Mucosa of descending colon (tissue), 3 donors: ENCODE results near the gene LRRK1. TPM values are rescaled to one million over a fixed set of nuclear protein-coding genes. Genes with fewer than 3 reads are reported as not detected.

Experiments used
- ATAC-seq: fragments of 200-7000 bp; cut with Tn5 transposase; one replicate; pipeline ENCODE4 v1.9.1; 2020; ENCODE audit warnings: mild to moderate bottlenecking, moderate library complexity
- DNase-seq, 3 donors: peaks; one replicate each; pipeline ENCODE4 v3.0.0-alpha.2; 2020
- H3K36me3 ChIP-seq: fragments of 200-600 bp; one replicate; pipeline ENCODE4 v1.8.0; 2021; ENCODE audit warnings: low read depth, mild to moderate bottlenecking
- H3K4me1 ChIP-seq: fragments of 200-600 bp; one replicate; pipeline ENCODE4 v1.8.0; 2021; ENCODE audit warnings: low read depth, mild to moderate bottlenecking
- H3K4me3 ChIP-seq: fragments of 200-600 bp; one replicate; pipeline ENCODE4 v1.8.0; 2021; ENCODE audit warnings: mild to moderate bottlenecking
- H3K9me3 ChIP-seq: fragments of 200-600 bp; one replicate; pipeline ENCODE4 v1.8.0; 2021; ENCODE audit warnings: mild to moderate bottlenecking
- intact Hi-C, 2 donors: fragments of 100-400 bp; cut with DNase I in 1 of 2; cut with micrococcal nuclease in 1 of 2; formaldehyde crosslinking; loops; one replicate each; pipeline versions ENCODE4 v1.11.0 to v1.11.1; 2022; cut with DNase I, micrococcal nuclease
- total RNA-seq, 3 donors: library from RNA; stranded (reverse); fragmentation: NEBNext Ultra II Directional in 2 of 3; extraction: Animal tissue kit (Norgen Biotek cat#: 25700) in 2 of 3; gene quantifications; one replicate each; pipeline versions ENCODE4 v1.2.1 to v1.2.4, GENCODE V29; 2021 to 2023
- TF ChIP-seq, protein P1 (sequence below): fragments of 200-600 bp; IDR thresholded peaks from one replicate; pipeline ENCODE4 v1.8.0; 2022; ENCODE audit warnings: antibody characterized with exemption, mild to moderate bottlenecking
- donor health status: DM: no; HTN: no; CAD: no; lungs with moderate emphysema.
- donor health status: DM: no; HTN: no; CAD: no.
- donor health status: DM: no; HTN: yes; CAD: no.

Gene LRRK1
- total RNA-seq, 3 donors from 2014 or later = 43.7 to 60.1 (median 50.6) TPM

GRCh38 chr15:101048176-101048575, 129.0 kb downstream of the LRRK1 start:
- TF ChIP-seq, protein P1, sequence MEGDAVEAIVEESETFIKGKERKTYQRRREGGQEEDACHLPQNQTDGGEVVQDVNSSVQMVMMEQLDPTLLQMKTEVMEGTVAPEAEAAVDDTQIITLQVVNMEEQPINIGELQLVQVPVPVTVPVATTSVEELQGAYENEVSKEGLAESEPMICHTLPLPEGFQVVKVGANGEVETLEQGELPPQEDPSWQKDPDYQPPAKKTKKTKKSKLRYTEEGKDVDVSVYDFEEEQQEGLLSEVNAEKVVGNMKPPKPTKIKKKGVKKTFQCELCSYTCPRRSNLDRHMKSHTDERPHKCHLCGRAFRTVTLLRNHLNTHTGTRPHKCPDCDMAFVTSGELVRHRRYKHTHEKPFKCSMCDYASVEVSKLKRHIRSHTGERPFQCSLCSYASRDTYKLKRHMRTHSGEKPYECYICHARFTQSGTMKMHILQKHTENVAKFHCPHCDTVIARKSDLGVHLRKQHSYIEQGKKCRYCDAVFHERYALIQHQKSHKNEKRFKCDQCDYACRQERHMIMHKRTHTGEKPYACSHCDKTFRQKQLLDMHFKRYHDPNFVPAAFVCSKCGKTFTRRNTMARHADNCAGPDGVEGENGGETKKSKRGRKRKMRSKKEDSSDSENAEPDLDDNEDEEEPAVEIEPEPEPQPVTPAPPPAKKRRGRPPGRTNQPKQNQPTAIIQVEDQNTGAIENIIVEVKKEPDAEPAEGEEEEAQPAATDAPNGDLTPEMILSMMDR = no peak
- intact Hi-C loops = no loop called here
- Histone ChIP-seq H3K36me3 (no peaks in the 10 kb centered on the region), H3K4me3 (no peak overlapping the region), H3K9me3 (no peaks in the 10 kb centered on the region), H3K4me1 (no peaks in the 10 kb centered on the region)
- no peak for ATAC-seq
- no peak for DNase-seq

DNA sequence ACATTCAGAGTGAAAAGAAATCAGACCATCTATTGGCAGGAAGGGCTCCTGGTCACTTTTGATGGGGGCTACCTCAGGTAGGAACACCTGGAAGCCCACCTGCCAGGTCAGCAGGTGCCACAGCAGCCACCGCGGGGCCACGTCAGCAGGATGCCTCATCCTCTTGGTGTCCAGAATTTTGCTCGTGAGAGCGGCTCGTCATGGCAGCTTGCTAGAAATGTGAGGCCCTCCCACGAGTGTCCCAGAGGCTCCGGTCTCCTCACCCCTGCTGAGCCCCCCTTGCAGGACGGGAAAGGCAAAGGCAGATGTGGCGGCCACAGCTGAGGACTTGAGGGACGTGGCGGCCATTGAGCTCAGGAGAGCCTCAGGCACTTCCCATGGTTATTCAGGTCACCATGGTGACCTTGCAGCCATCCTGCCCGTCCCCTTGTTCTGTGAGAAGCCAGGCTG, 129.4 kb downstream of the LRRK1 start:
- H3K9me3 ChIP-seq = no peaks in the 10 kb centered on the region
- H3K4me1 ChIP-seq = no peaks in the 10 kb centered on the region
- H3K36me3 ChIP-seq = no peaks in the 10 kb centered on the region
- ATAC-seq (no peak), DNase-seq (no peak)
- intact Hi-C loops = no loop called here
- no peak overlapping the region for H3K4me3 ChIP-seq
- TF ChIP-seq, protein P1 = no peak

DNA sequence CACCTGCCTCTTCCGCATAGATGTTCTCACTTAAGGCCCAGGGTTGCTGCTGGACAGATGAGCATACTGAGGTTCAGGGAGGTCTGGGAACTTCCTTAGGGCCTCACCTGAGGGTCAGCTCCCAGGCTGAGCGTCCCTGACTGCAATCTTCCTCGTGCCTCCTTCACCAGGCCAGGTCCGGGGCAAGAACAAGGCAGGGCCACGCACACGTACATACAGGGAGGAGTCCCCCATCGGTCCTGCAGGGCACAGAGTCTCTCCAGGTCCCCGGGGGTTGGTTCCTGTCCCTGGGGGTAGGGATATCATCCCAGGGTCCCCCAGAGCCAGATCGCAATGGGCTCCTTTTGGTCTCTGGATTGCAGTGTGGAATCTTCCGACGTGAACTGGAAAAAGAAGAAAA, 130.1 kb downstream of the LRRK1 start:
- no peak overlapping the region for H3K4me3 ChIP-seq
- DNase-seq (peak in 1 of 3 donors; percentile 18), ATAC-seq (no peak)
- H3K9me3 ChIP-seq = no peaks in the 10 kb centered on the region
- H3K36me3 ChIP-seq = no peaks in the 10 kb centered on the region
- no peaks in the 10 kb centered on the region for H3K4me1 ChIP-seq
- TF ChIP-seq, protein P1 = no peak
- intact Hi-C loops = no loop called here

GRCh38 chr15:101049856-101050622, 130.9 kb downstream of the LRRK1 start:
- DNase-seq = peak; percentile 4 to 52 (median 22)
- intact Hi-C loops = no loop called here

DNA sequence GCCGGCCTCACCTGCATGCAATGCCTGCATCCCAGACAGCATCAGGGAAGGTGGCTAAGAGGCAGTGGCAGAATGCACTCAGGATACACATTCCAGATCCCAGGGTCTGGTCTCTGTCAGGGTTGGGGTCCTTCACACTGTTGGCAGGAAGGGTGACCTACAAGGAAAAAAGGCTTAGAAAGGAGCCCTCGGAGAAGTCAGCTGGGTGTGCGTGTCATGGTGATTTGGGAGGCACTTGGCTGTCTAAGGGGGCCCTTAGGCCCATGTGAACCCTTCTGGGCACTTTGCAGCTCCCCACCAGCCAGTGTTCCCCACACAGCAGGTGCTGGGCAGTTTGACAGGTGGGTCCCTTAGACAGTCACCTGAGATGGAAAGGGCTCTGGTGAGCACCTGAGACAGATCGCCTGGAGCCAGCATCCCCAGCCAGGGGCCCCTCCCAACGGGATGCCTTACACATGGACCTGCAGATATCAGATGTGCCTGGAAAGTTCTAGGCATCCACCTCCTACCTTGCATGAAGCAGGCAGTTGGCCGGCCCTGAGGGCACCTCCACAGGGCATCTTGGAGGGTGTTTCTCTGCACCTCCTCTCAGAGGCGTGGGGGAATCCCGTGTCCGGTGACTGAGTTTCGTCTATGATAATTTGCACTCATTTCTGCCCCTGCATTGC, 131.6 kb downstream of the LRRK1 start:
- H3K9me3 ChIP-seq = no peaks in the 10 kb centered on the region
- ATAC-seq = no peak
- intact Hi-C loops = no loop called here
- no peaks in the 10 kb centered on the region for H3K4me1 ChIP-seq
- H3K4me3 ChIP-seq = no peak overlapping the region
- peak in 1 of 3 donors; percentile 1 for DNase-seq
- H3K36me3 ChIP-seq = no peaks in the 10 kb centered on the region
- TF ChIP-seq, protein P1 = no peak

More at GRCh38 chr15:101049856-101050622, 130.9 kb downstream of the LRRK1 start:
- TF ChIP-seq, protein P1 = no peak
- Histone ChIP-seq H3K4me1 (no peaks in the 10 kb centered on the region), H3K9me3 (no peaks in the 10 kb centered on the region), H3K4me3 (no peak overlapping the region), H3K36me3 (no peaks in the 10 kb centered on the region)
- peak; percentile 10 for ATAC-seq
